ENCODE data around the gene U2AF1L4.

- TF ChIP-seq CTCF (IDR thresholded peaks at IDR 0.05) = no peak
- TF ChIP-seq POLR2AphosphoS5 (IDR thresholded peaks at IDR 0.05) = no peak
- TF ChIP-seq POLR2A (IDR thresholded peaks at IDR 0.05) = no peak
Measured at GRCh38 chr19:35743640-35744429, 1.4 kb downstream of the U2AF1L4 start.
